ENCODE results near the gene MAP4. TPM values are rescaled to one million over a fixed set of nuclear protein-coding genes. Genes with fewer than 3 reads are reported as not detected.

MAP4 gene
- total RNA-seq, 3 donors from 2014 or later (not counting 1 experiment from before 2014, with no cell fraction given) = 74.5 to 97.1 (median 88.9) TPM

DNA sequence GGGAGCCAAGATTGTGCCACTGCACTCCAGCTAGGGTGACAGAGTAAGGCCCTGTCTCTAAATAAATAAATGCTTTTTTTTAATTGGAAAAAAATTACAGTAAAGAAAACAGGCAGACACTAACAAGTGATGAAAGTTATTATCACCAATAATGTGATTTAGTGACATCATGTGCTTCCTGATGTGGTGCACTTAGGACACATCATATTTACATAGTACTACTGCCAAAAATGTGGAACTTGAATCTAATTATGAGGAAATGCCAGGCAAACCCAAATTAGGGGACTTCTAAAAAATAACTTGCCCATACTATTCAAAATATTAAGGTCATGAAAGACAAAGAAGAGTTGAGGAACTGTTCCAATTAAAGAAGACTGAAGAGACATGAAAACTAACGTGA lies 30.8 kb downstream of the MAP4 start:
- Mint-ChIP-seq H3K27ac (no peak overlapping the region), H3K36me3 (no peaks in the 10 kb centered on the region), H3K27me3 (ENCODE audit: low read depth in 2 of 2) (no peaks in the 10 kb centered on the region), H3K4me1 (peaks cover 0 to 9% of the 10 kb centered on the region in 2 donors), H3K4me3 (no peak overlapping the region), H3K9me3 (no peaks in the 10 kb centered on the region)
- Histone ChIP-seq H3K4me3 (ENCODE audit: low read length) (no peak overlapping the region), H3K36me3 (ENCODE audit: control insufficient read depth, insufficient read depth, low read length) (no peaks in the 10 kb centered on the region), H3K9me3 (ENCODE audit: control insufficient read depth, insufficient read depth, low read length) (no peaks in the 10 kb centered on the region), H3K27ac (ENCODE audit: low read length) (no peak overlapping the region), H3K27me3 (ENCODE audit: control insufficient read depth, insufficient read depth, low read length) (no peaks in the 10 kb centered on the region), H3K4me1 (ENCODE audit: control insufficient read depth, insufficient read depth, low read length) (no peaks in the 10 kb centered on the region)
- ATAC-seq (no peak), DNase-seq (no peak)
- TF ChIP-seq, protein P1, sequence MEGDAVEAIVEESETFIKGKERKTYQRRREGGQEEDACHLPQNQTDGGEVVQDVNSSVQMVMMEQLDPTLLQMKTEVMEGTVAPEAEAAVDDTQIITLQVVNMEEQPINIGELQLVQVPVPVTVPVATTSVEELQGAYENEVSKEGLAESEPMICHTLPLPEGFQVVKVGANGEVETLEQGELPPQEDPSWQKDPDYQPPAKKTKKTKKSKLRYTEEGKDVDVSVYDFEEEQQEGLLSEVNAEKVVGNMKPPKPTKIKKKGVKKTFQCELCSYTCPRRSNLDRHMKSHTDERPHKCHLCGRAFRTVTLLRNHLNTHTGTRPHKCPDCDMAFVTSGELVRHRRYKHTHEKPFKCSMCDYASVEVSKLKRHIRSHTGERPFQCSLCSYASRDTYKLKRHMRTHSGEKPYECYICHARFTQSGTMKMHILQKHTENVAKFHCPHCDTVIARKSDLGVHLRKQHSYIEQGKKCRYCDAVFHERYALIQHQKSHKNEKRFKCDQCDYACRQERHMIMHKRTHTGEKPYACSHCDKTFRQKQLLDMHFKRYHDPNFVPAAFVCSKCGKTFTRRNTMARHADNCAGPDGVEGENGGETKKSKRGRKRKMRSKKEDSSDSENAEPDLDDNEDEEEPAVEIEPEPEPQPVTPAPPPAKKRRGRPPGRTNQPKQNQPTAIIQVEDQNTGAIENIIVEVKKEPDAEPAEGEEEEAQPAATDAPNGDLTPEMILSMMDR (IDR thresholded peaks at IDR 0.05) = no peak
- intact Hi-C loops (cut with micrococcal nuclease) = no loop called here
- 85% methylated on average over 1 of the region's 1 CpG for WGBS (ENCODE audit: insufficient coverage)

DNA sequence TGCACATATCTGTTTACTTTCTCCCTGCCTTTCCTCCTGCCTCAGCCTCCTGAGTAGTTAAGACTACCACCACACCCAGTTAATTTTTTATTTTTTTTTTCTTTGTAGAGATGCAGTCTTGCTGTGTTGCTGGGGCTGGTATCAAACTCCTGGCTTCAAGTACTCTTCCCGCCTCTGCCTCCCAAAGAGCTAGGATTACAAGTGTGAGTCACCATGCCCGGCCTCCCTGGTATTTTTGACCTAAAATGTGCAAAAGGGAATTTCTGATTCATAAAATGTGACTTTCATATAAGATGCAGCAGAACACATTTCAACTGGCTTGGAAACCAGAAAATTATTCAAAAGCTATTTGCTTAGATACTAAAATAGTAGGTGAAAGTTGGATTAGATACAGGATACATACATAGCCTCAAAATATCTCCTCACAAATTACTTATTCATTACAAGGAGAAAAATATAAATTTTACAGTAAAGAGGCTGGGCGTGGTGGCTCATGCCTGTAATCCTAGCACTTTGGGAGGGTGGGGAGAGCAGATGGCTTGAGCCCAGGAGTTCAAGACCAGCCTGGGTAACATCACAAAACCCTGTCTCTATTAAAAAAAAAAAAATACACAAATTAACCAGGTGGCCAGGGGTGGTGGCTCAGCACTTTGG lies 32.0 kb downstream of the MAP4 start:
- Mint-ChIP-seq H3K27ac (no peak overlapping the region), H3K4me1 (peaks cover 0 to under 1% of the 10 kb centered on the region in 2 donors), H3K4me3 (no peak overlapping the region), H3K9me3 (no peaks in the 10 kb centered on the region), H3K36me3 (no peaks in the 10 kb centered on the region), H3K27me3 (ENCODE audit: low read depth in 2 of 2) (no peaks in the 10 kb centered on the region)
- ATAC-seq (no peak), DNase-seq (no peak)
- H3K4me3 ChIP-seq (ENCODE audit: low read length) = no peak overlapping the region
- no peaks in the 10 kb centered on the region for H3K9me3 ChIP-seq (ENCODE audit: control insufficient read depth, insufficient read depth, low read length)
- H3K4me1 ChIP-seq (ENCODE audit: control insufficient read depth, insufficient read depth, low read length) = no peaks in the 10 kb centered on the region
- TF ChIP-seq, protein P1 (IDR thresholded peaks at IDR 0.05) = no peak
- no peak overlapping the region for H3K27ac ChIP-seq (ENCODE audit: low read length)
- WGBS (ENCODE audit: insufficient coverage) = 100% methylated on average over 2 of the region's 3 CpGs
- intact Hi-C loops (cut with micrococcal nuclease) = no loop called here
- H3K36me3 ChIP-seq (ENCODE audit: control insufficient read depth, insufficient read depth, low read length) = no peaks in the 10 kb centered on the region
- no peaks in the 10 kb centered on the region for H3K27me3 ChIP-seq (ENCODE audit: control insufficient read depth, insufficient read depth, low read length)

DNA sequence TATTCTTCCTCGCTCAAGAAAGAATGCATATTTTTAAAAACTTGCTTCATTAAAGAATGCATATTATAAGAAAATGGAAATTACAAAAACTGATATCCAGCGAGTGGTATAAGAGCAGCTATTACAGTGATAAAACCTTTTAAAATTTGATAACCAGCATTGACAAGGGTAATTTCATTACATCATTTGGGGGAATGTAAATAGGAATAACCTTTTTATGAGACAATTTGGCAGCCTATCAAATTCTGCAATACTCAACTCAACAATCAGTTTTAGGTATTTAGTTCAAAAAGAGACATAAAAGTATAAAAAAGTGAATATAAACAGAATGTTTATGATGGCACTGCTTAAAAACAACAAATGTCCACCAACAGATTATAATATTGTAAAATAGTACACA lies 35.4 kb downstream of the MAP4 start:
- TF ChIP-seq, protein P1 (IDR thresholded peaks at IDR 0.05) = no peak
- Mint-ChIP-seq H3K27me3 (ENCODE audit: low read depth in 2 of 2) (no peaks in the 10 kb centered on the region), H3K4me3 (no peak overlapping the region), H3K36me3 (no peaks in the 10 kb centered on the region), H3K27ac (no peak overlapping the region), H3K4me1 (no peaks in the 10 kb centered on the region), H3K9me3 (no peaks in the 10 kb centered on the region)
- Histone ChIP-seq H3K4me3 (ENCODE audit: low read length) (no peak overlapping the region), H3K4me1 (ENCODE audit: control insufficient read depth, insufficient read depth, low read length) (no peaks in the 10 kb centered on the region), H3K27ac (ENCODE audit: low read length) (no peak overlapping the region), H3K27me3 (ENCODE audit: control insufficient read depth, insufficient read depth, low read length) (no peaks in the 10 kb centered on the region), H3K9me3 (ENCODE audit: control insufficient read depth, insufficient read depth, low read length) (no peaks in the 10 kb centered on the region), H3K36me3 (ENCODE audit: control insufficient read depth, insufficient read depth, low read length) (no peaks in the 10 kb centered on the region)
- intact Hi-C loops (cut with micrococcal nuclease) = no loop called here
- ATAC-seq = no peak
- no peak for DNase-seq
- WGBS (ENCODE audit: insufficient coverage) = no CpG with 5 or more reads among the region's 2 CpGs

DNA sequence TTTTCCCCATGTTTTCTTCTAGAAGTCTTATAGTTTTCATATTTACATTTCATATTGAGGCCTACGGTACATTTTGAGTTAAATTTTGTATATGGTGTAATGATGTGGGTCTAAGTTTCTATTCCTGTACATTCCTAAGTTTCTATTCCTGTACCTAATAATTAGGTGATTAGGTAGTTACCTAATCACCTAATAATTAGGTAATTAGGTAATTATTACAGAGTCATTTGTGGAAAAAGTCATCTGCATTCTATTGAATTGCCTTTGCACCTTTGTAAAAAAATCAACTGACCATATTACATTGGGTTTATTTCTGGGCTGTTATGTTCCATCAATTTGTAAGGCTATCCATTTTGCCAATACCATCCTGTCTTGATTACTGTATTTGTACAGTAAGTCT lies 37.1 kb downstream of the MAP4 start:
- Mint-ChIP-seq H3K4me3 (no peak overlapping the region), H3K4me1 (no peaks in the 10 kb centered on the region), H3K36me3 (no peaks in the 10 kb centered on the region), H3K27me3 (ENCODE audit: low read depth in 2 of 2) (no peaks in the 10 kb centered on the region), H3K27ac (no peak overlapping the region), H3K9me3 (no peaks in the 10 kb centered on the region)
- no peaks in the 10 kb centered on the region for H3K4me1 ChIP-seq (ENCODE audit: control insufficient read depth, insufficient read depth, low read length)
- DNase-seq (no peak), ATAC-seq (no peak)
- intact Hi-C loops (cut with micrococcal nuclease) = no loop called here
- TF ChIP-seq, protein P1 (IDR thresholded peaks at IDR 0.05) = no peak
- H3K27me3 ChIP-seq (ENCODE audit: control insufficient read depth, insufficient read depth, low read length) = no peaks in the 10 kb centered on the region
- H3K27ac ChIP-seq (ENCODE audit: low read length) = no peak overlapping the region
- no peaks in the 10 kb centered on the region for H3K36me3 ChIP-seq (ENCODE audit: control insufficient read depth, insufficient read depth, low read length)
- no peaks in the 10 kb centered on the region for H3K9me3 ChIP-seq (ENCODE audit: control insufficient read depth, insufficient read depth, low read length)
- no peak overlapping the region for H3K4me3 ChIP-seq (ENCODE audit: low read length)
- no CpG with 5 or more reads among the region's 1 CpG for WGBS (ENCODE audit: insufficient coverage)
